Common myeloid progenitor, CD34-positive (primary cell): Measurements from ENCODE around the gene SLC2A9.

ENCODE experiments used
- CTCF ChIA-PET: fragments of 350-600 bp; sonication (Branson Sonifier 250); formaldehyde crosslinking; loops from one replicate; lab custom pipeline; 2021; ENCODE audit warnings: antibody characterized with exemption; lab: Charles Lee
- POLR2A ChIA-PET: fragments of 350-600 bp; sonication (Branson Sonifier 250); formaldehyde crosslinking; loops from one replicate; lab custom pipeline; 2021; ENCODE audit warnings: antibody characterized with exemption; lab: Charles Lee
- DNase-seq, 3 donors: peaks; one replicate each; pipeline versions ENCODE4 v3.0.0 to v3.0.0-alpha.2; 2013
- H3K27ac ChIP-seq, 2 experiments: 1 replicate in 1 of 2; 2 replicates in 1 of 2; pipeline ENCODE4 v1.7.0; 2013; ENCODE audit warnings: inconsistent platforms in 2 of 2, low read length in 2 of 2, mild to moderate bottlenecking in 2 of 2, low read depth in 1 of 2, moderate library complexity in 1 of 2; ENCODE audit not compliant: severe bottlenecking in 2 of 2, insufficient read depth in 1 of 2, poor library complexity in 1 of 2
- H3K27me3 ChIP-seq, 5 experiments: replicated peaks in 2 of 5; 1 replicate in 3 of 5; 2 replicates in 2 of 5; pipeline versions ENCODE4 v1.6.1 to v1.7.0; 2013; ENCODE audit warnings: low read length in 4 of 5, mild to moderate bottlenecking in 2 of 5, moderate library complexity in 2 of 5, inconsistent platforms in 1 of 5; ENCODE audit not compliant: insufficient read depth in 5 of 5, control insufficient read depth in 4 of 5
- H3K36me3 ChIP-seq, 4 experiments: 1 replicate in 2 of 4; 2 replicates in 2 of 4; pipeline versions ENCODE4 v1.6.1 to v1.7.0; 2013; ENCODE audit warnings: low read length in 3 of 4, control low read depth in 1 of 4, mild to moderate bottlenecking in 1 of 4; ENCODE audit not compliant: control insufficient read depth in 4 of 4, insufficient read depth in 4 of 4
- H3K4me1 ChIP-seq, 4 experiments: 1 replicate in 3 of 4; 2 replicates in 1 of 4; pipeline versions ENCODE4 v1.6.1 to v1.7.1; 2013; ENCODE audit warnings: low read length in 3 of 4, mild to moderate bottlenecking in 3 of 4, control low read depth in 1 of 4, inconsistent platforms in 1 of 4, moderate library complexity in 1 of 4; ENCODE audit not compliant: control insufficient read depth in 4 of 4, insufficient read depth in 4 of 4; ENCODE audit errors: control extremely low read depth in 1 of 4
- H3K4me3 ChIP-seq, 7 experiments: 1 replicate in 4 of 7; 2 replicates in 3 of 7; pipeline versions ENCODE4 v1.5.1 to v1.7.0; 2013; ENCODE audit warnings: mild to moderate bottlenecking in 7 of 7, low read length in 6 of 7, moderate library complexity in 6 of 7, inconsistent platforms in 2 of 7, low read depth in 2 of 7, control low read depth in 1 of 7; ENCODE audit not compliant: insufficient read depth in 4 of 7, control insufficient read depth in 1 of 7; ENCODE audit errors: extremely low read depth in 1 of 7
- H3K9me3 ChIP-seq, 5 experiments: 1 replicate in 4 of 5; 2 replicates in 1 of 5; pipeline versions ENCODE4 v1.6.1 to v1.7.1; 2013; ENCODE audit warnings: low read length in 4 of 5, mild to moderate bottlenecking in 2 of 5, inconsistent platforms in 1 of 5, low read depth in 1 of 5, moderate library complexity in 1 of 5; ENCODE audit not compliant: control insufficient read depth in 4 of 5, insufficient read depth in 2 of 5; ENCODE audit errors: control extremely low read depth in 1 of 5
- WGBS: methylation state at CpG from one replicate; pipeline ENCODE4 v1.1.5; 2013; ENCODE audit not compliant: insufficient coverage; 5-methylcytosine and 5-hydroxymethylcytosine counted together

The SLC2A9 gene

DNA sequence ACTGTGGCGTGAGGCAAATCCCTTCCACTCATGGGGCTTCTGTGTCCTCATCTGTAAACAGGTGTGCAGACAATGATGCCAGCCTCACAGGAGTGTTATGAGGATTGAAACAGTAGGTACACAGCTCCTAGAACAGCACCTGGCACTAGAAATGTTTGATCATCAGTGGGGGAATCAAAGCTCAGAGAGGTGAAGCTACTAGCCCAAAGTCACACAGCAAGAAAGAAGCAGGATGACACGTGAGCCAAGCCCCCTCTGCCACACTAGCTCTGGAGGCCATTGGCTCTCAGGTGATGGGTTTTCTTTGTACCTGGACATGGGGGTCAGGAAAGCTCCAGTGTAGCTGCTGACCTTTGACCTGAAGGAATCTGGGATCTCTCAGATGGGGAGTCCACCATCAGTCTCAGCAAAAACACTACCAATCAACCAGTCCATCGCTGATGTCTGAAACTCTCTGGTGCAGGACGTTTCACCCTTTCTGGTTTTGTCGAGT, 13.4 kb upstream of the SLC2A9 start:
- Histone ChIP-seq H3K27ac (no peak overlapping the region), H3K27me3 (peaks cover 0 to 6% (median 2%) of the 10 kb centered on the region in 5 experiments), H3K4me3 (no peak overlapping the region), H3K36me3 (no peaks in the 10 kb centered on the region), H3K9me3 (no peaks in the 10 kb centered on the region), H3K4me1 (peaks cover 2 to 17% (median 13%) of the 10 kb centered on the region in 4 experiments)
- CTCF ChIA-PET, result interaction anchor here (0.9 to 3.9 kb wide), 7 partner anchors 11 to 343 kb away, joined by 3 to 24 read pairs (median 5); partner anchors contain the start of gene SLC2A9
- WGBS, result 93% methylated on average over 3 of the region's 5 CpGs
- no peak for DNase-seq
- POLR2A ChIA-PET, result no interaction called here

DNA sequence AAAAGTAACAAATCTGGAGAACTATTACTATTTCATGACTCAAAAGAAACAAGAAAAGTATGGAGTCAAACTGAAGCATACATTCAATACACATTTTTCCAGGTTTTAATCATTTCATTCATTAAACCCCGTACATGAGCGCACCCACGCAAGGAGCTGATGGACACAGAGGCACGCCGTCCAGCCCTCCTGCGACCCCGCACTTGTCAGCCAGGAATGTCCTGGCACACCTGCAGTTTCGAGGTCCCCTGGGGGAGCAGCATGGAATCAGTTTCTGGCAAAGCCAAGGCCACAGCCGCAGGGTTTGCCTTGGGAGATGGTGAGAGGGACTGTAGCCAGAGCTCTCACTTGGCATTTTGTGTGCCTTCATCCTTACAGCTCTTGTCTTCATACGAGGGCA, 12.8 kb upstream of the SLC2A9 start:
- WGBS, result 97% methylated on average over 9 of the region's 10 CpGs
- no peak for DNase-seq
- H3K27me3 ChIP-seq, result peaks cover 0 to 6% (median 0%) of the 10 kb centered on the region in 5 experiments
- H3K4me1 ChIP-seq, result peaks cover 2 to 17% (median 13%) of the 10 kb centered on the region in 4 experiments
- H3K4me3 ChIP-seq, result no peak overlapping the region
- ChIA-PET POLR2A (no interaction called here), CTCF (interaction anchor here (0.9 to 3.9 kb wide), 7 partner anchors 10 to 342 kb away, joined by 3 to 24 read pairs (median 5); partner anchors contain the start of gene SLC2A9)
- no peaks in the 10 kb centered on the region for H3K36me3 ChIP-seq
- no peaks in the 10 kb centered on the region for H3K9me3 ChIP-seq
- H3K27ac ChIP-seq, result no peak overlapping the region

DNA sequence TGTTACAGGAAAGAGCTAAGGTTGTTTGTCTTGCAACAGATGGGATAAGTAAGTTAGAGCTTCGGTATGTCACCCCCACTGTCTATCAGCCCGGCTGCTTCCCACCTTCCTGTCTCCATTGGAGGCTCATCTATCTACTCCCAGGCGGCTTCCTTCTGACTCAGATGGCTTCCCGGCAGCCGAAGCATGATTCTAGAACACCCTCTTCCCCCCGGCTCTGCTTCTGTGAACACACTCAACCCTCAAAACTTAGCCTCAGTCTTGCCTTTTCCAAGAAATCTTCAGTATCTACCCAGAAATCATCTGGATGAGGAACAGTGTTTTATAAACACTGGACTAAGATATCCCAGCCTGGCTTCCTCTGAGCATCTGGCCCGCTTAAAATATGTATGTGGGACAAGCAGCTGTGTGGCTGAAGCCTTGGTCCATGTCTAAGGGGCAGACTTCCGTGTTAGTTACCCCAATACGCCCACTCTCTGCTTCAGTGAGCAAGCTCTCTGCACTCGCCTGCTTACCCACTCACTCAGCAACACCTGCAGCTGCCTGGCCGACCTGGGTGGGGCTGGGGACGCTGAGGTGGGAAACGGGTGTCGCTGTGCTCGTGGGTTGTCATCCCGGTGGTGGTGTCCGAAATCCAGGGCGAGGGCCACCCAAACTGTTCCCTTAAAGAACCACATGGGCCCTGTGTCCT, 12.0 kb upstream of the SLC2A9 start:
- no peak overlapping the region for H3K27ac ChIP-seq
- CTCF ChIA-PET, result interaction anchor here (0.9 to 3.9 kb wide), 10 partner anchors 10 to 330 kb away, joined by 3 to 24 read pairs (median 3); partner anchors contain the start of gene SLC2A9
- POLR2A ChIA-PET, result interaction anchor here (0.6 kb wide), 1 partner anchor 329 kb away, joined by 3 read pairs; no protein-coding TSS in a partner anchor
- no peaks in the 10 kb centered on the region for H3K9me3 ChIP-seq
- H3K27me3 ChIP-seq, result peaks cover 0 to 2% (median 0%) of the 10 kb centered on the region in 5 experiments
- peak in 2 of 3 donors; percentile 27 to 32 for DNase-seq
- H3K36me3 ChIP-seq, result no peaks in the 10 kb centered on the region
- H3K4me1 ChIP-seq, result peaks cover 2 to 17% (median 13%) of the 10 kb centered on the region in 4 experiments
- no peak overlapping the region for H3K4me3 ChIP-seq
- WGBS, result 58% methylated on average over 16 of the region's 18 CpGs

DNA sequence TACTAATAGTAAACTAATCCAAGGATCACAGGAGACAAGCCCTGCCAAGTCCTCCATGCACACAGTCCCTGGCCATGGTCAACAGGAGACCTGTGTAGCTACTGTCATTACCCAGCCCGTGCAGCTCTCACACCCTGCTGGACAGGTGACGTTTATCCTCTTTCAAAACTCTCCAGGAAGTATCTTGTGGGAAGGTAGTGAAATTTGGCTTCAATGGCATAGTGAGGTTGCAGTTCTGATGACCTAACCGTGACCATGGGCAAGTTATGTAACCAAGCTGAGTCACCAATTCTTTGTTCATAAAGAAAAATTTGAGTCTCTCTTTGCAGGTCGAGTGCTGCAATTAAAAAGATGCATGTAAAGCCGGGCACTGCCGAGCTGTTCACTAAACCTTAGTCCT, 11.3 kb upstream of the SLC2A9 start:
- 64% methylated on average over 5 of the region's 6 CpGs for WGBS
- H3K4me3 ChIP-seq, result no peak overlapping the region
- H3K27me3 ChIP-seq, result peaks cover 0 to 2% (median 0%) of the 10 kb centered on the region in 5 experiments
- no peaks in the 10 kb centered on the region for H3K9me3 ChIP-seq
- ChIA-PET POLR2A (interaction anchor here (0.6 kb wide), 1 partner anchor 328 kb away, joined by 3 read pairs; no protein-coding TSS in a partner anchor), CTCF (interaction anchor here (0.9 to 3.9 kb wide), 9 partner anchors 9 to 329 kb away, joined by 3 to 24 read pairs (median 3); partner anchors contain the start of gene SLC2A9)
- peaks cover 2 to 17% (median 13%) of the 10 kb centered on the region in 4 experiments for H3K4me1 ChIP-seq
- H3K27ac ChIP-seq, result no peak overlapping the region
- peak; percentile 43 to 82 (median 78) for DNase-seq
- no peaks in the 10 kb centered on the region for H3K36me3 ChIP-seq

DNA sequence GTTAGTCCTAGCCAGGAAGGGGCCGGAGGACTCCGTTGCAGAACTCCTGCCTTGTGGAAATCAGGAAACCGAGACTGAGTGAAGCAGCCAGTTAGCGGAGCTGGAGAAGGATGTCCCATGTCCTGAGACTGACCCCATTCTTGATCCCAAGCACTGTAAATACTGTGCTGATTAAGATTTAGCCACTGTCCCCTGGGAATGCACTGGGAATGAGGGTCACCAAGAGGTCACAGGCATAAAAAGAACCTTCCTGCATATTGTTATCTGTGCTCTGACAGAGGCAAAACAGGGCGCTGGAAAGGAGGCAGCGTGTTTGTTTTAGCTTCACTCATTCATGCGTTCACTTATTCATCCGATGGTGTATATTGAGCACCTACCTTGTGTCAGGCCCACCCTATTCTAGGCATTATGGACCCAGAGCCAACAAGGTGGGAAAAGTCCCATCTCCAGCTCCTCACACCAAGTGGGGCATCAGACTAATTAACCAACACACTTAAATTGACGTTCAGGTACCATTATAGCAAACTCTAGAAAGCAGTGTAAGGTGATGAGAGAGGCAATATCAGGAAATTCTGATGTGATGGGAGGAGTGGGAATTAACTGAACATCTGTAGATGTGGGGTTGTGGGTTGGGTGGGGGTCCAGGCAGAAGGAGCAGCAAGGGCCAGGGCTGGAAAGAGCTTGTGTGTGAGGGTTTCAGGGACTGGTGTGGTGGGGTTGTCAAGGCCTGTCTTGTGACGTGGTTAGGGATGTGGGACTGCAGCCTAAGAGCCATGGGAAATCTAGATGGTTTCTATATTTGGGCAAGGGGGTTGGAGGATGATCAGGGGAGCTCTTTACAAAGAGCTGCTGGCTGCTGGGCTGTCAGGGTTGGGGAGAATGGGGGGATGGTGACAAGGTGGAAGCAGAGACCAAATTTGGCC, 10.6 kb upstream of the SLC2A9 start:
- Histone ChIP-seq H3K4me3 (no peak overlapping the region), H3K27ac (no peak overlapping the region), H3K27me3 (peaks cover 0 to 2% (median 0%) of the 10 kb centered on the region in 5 experiments), H3K36me3 (no peaks in the 10 kb centered on the region), H3K9me3 (no peaks in the 10 kb centered on the region), H3K4me1 (peaks cover 2 to 17% (median 13%) of the 10 kb centered on the region in 4 experiments)
- POLR2A ChIA-PET, result interaction anchor here (0.6 kb wide), 1 partner anchor 14 kb away, joined by 3 read pairs; no protein-coding TSS in a partner anchor
- DNase-seq, result no peak
- CTCF ChIA-PET, result interaction anchor here (0.8 to 3.9 kb wide), 9 partner anchors 8 to 32 kb away, joined by 3 to 24 read pairs (median 3); partner anchors contain the start of gene SLC2A9
- WGBS, result 93% methylated on average over 9 of the region's 10 CpGs

DNA sequence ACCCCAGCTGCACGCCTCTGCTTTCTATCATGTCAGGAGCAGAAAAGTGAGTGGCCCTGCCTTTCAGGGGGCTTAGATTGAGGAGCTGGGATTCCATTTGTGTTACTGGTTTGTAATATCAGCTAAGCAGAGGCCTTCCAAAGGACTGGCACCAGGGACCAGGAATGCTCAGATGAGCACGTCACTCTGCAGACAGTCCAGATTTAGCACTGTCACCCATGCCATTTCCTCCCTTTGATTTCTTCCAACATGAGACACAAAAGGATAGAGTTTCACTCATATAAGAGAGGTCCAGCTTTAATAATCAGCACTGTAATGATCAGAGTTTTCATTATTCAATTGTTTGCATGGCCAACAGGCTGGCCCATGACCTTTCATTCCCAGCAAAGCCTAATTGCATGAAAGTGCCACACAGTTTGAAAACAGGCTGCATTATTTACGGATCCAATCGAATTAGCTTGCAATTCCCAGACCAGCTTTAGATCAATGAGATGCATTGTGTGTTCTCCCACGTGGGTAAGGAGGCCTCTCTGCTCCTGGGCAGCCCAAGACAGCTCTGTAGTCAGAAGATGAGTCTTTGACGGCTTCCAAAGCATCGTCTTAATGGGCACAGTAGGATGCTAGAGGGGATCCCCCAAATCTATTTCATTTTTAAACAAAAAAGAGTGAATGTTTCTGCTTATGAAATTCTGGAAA, 9.8 kb upstream of the SLC2A9 start:
- POLR2A ChIA-PET, result no interaction called here
- H3K36me3 ChIP-seq, result no peaks in the 10 kb centered on the region
- peaks cover 2 to 17% (median 13%) of the 10 kb centered on the region in 4 experiments for H3K4me1 ChIP-seq
- no peak overlapping the region for H3K27ac ChIP-seq
- CTCF ChIA-PET, result interaction anchor here (0.6 to 1.6 kb wide), 4 partner anchors 10 to 99 kb away, joined by 3 read pairs; no protein-coding TSS in a partner anchor
- peaks cover 0 to 5% (median 0%) of the 10 kb centered on the region in 5 experiments for H3K27me3 ChIP-seq
- no peak overlapping the region for H3K4me3 ChIP-seq
- 92% methylated on average over 7 of the region's 7 CpGs for WGBS
- no peaks in the 10 kb centered on the region for H3K9me3 ChIP-seq
- no peak for DNase-seq
